SU-DHL-6 (cell line): ENCODE results near the gene IFI6.
A peak's percentile ranks its signal among the peaks of the same experiment; 100 is the strongest.

Experiments used
- H2AFZ ChIP-seq: fragments of 200-600 bp; sonication (generic); 2 replicates; pipeline ENCODE4 v1.6.1; 2014; ENCODE audit warnings: low read depth, mild to moderate bottlenecking, moderate library complexity, mixed read lengths, antibody characterized with exemption, low read length; ENCODE audit not compliant: severe bottlenecking
- H3F3A ChIP-seq: fragments of 200-600 bp; shearing (Covaris generic); 2 replicates; pipeline ENCODE4 v1.6.0; 2016; ENCODE audit warnings: antibody characterized with exemption, mild to moderate bottlenecking; ENCODE audit not compliant: insufficient read depth
- H3K27ac ChIP-seq: fragments of 200-600 bp; sonication (generic); 2 replicates; pipeline ENCODE4 v1.5.1; 2016; ENCODE audit warnings: low read depth, mild to moderate bottlenecking, low read length, moderate library complexity, mixed read lengths
- H3K27me3 ChIP-seq: fragments of 200-600 bp; sonication (generic), shearing (Covaris generic); 2 replicates; pipeline ENCODE4 v1.6.0; 2014; ENCODE audit warnings: mild to moderate bottlenecking, low read length
- H3K36me3 ChIP-seq: fragments of 200-600 bp; sonication (generic); 2 replicates; pipeline ENCODE4 v1.6.1; 2014; ENCODE audit warnings: mild to moderate bottlenecking, low read length, mixed read lengths
- H3K4me2 ChIP-seq: fragments of 300-600, 200-600 bp; shearing (Covaris generic), sonication (generic); 2 replicates; pipeline ENCODE4 v1.6.0; 2014; ENCODE audit warnings: low read length, low read depth, mild to moderate bottlenecking; ENCODE audit not compliant: poor library complexity, severe bottlenecking
- H3K4me3 ChIP-seq: fragments of 200-600 bp; sonication (generic); 2 replicates; pipeline ENCODE4 v1.5.1; 2014; ENCODE audit warnings: antibody characterized with exemption, low read length, mild to moderate bottlenecking, mixed read lengths; ENCODE audit not compliant: insufficient read depth, poor library complexity, severe bottlenecking
- H3K79me2 ChIP-seq: fragments of 200-600 bp; sonication (generic); 2 replicates; pipeline ENCODE4 v1.6.1; 2014; ENCODE audit warnings: mild to moderate bottlenecking, low read length, moderate library complexity; ENCODE audit not compliant: insufficient read depth
- H3K9ac ChIP-seq: fragments of 200-600 bp; sonication (generic); 2 replicates; pipeline ENCODE4 v1.7.0; 2014; ENCODE audit warnings: mild to moderate bottlenecking, low read length
- H3K9me2 ChIP-seq: fragments of 200-600 bp; sonication (generic); replicated peaks from 2 replicates; pipeline ENCODE4 v1.6.1; 2014; ENCODE audit warnings: low read length; ENCODE audit not compliant: insufficient read depth
- H3K9me3 ChIP-seq: fragments of 200-600 bp; sonication (generic); 2 replicates; pipeline ENCODE4 v1.6.1; 2014; ENCODE audit warnings: low read length, mixed read lengths; ENCODE audit not compliant: insufficient read depth
- H4K20me1 ChIP-seq: fragments of 200-600 bp; sonication (generic); 2 replicates; pipeline ENCODE4 v1.6.1; 2014; ENCODE audit warnings: low read depth, mild to moderate bottlenecking, antibody characterized with exemption, low read length, moderate library complexity, mixed read lengths
- EZH2phosphoT487 ChIP-seq: fragments of 200-600 bp; sonication (generic), shearing (Covaris generic); conservative IDR thresholded peaks from 2 replicates; pipeline ENCODE4 v1.6.1; 2018; ENCODE audit warnings: mild to moderate bottlenecking, antibody characterized with exemption, low read length, moderate library complexity, mixed read lengths
- TF ChIP-seq, protein P1 (sequence below): fragments of 200-600 bp; sonication (generic); IDR thresholded peaks from one replicate; pipeline ENCODE4 v1.5.1; 2017; ENCODE audit warnings: antibody characterized with exemption, mild to moderate bottlenecking, low read length, moderate library complexity; ENCODE audit not compliant: insufficient read depth, poor library complexity, severe bottlenecking

Gene IFI6

DNA sequence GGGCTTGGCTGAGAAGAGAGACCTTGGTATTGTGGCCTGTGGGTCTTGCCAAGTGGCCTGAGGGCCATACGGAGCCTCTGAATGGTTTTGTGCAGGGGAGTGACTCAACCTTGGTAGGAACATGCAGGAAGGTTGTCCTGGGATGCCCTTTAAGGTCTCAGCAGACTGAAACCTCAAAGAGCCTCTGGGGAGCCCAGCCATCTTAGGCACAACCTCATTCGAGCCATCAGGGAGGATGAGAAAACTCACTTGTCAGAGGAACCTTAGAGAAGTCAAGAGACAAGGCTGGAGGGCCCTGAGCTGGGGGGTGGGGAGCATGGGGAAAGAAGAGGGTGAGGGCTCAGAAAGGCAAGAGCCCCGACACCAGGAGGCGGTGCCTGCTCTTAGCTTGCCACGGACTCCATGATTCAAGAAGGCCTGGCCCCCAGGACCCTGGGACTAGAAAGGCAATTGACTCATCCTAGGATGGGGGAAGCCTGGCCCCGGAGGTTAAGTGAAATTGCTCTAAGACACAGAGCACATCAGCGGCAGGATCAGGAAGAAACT, 13.0 kb downstream of the IFI6 start:
- Histone ChIP-seq H3K36me3 (no peaks in the 10 kb centered on the region), H3K4me3 (peak overlapping the region; percentile 33), H3K79me2 (no peaks in the 10 kb centered on the region), H3K27ac (peak overlapping the region; percentile 77), H3K27me3 (no peaks in the 10 kb centered on the region), H3K4me2 (peak overlapping the region; percentile 55), H3K9me3 (no peaks in the 10 kb centered on the region), H3F3A (peaks cover 12% of the 10 kb centered on the region), H3K9ac (peak overlapping the region; percentile 45), H3K9me2 (no peaks in the 10 kb centered on the region), H4K20me1 (no peaks in the 10 kb centered on the region), H2AFZ (peak overlapping the region; percentile 39)
- TF ChIP-seq, protein P1, sequence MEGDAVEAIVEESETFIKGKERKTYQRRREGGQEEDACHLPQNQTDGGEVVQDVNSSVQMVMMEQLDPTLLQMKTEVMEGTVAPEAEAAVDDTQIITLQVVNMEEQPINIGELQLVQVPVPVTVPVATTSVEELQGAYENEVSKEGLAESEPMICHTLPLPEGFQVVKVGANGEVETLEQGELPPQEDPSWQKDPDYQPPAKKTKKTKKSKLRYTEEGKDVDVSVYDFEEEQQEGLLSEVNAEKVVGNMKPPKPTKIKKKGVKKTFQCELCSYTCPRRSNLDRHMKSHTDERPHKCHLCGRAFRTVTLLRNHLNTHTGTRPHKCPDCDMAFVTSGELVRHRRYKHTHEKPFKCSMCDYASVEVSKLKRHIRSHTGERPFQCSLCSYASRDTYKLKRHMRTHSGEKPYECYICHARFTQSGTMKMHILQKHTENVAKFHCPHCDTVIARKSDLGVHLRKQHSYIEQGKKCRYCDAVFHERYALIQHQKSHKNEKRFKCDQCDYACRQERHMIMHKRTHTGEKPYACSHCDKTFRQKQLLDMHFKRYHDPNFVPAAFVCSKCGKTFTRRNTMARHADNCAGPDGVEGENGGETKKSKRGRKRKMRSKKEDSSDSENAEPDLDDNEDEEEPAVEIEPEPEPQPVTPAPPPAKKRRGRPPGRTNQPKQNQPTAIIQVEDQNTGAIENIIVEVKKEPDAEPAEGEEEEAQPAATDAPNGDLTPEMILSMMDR = no peak
- TF ChIP-seq EZH2phosphoT487 = no peak

DNA sequence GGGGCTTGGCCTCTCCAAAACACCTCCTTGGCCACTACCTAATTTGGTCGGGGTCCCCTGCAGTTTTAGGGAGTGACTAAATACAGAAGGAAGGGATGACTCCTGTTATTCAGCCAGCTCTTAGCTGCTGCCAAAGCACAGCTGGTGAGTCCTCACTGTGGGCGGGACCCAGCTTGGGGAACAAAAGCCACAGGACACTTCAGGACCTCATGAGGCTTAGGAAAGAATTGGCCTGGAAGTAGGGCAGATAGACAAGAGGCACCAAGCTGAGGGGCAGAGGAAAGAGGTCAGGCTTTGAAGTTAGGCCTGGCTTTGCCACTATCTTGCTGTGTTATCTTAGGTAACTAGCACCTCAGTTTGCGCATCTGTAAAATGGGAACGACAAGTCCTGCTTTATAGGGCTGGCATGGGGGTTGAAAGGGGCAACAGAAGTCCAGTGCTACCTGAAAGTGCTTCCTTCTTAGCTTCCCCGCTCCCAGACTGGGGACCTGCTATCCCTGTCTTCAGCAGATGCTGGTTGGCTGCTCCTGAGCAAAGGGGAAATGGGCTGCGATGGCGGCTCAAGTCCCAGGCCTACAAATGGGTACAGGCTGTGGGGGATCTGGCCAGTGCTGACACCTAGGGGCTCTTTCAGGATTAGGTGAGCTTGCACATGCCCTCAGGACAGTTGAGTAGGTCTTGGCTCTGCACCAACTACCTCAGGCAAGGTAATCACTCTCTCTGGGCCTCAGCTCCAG, 15.7 kb downstream of the IFI6 start:
- no peak for TF ChIP-seq EZH2phosphoT487
- TF ChIP-seq, protein P1 = no peak
- Histone ChIP-seq H3K9me2 (no peaks in the 10 kb centered on the region), H3K9me3 (no peaks in the 10 kb centered on the region), H3K4me3 (no peak overlapping the region), H3K79me2 (no peaks in the 10 kb centered on the region), H3K4me2 (no peak overlapping the region), H4K20me1 (no peaks in the 10 kb centered on the region), H3K27me3 (no peaks in the 10 kb centered on the region), H3F3A (peaks cover 12% of the 10 kb centered on the region), H3K36me3 (no peaks in the 10 kb centered on the region), H2AFZ (no peak overlapping the region), H3K27ac (no peak overlapping the region), H3K9ac (no peak overlapping the region)

DNA sequence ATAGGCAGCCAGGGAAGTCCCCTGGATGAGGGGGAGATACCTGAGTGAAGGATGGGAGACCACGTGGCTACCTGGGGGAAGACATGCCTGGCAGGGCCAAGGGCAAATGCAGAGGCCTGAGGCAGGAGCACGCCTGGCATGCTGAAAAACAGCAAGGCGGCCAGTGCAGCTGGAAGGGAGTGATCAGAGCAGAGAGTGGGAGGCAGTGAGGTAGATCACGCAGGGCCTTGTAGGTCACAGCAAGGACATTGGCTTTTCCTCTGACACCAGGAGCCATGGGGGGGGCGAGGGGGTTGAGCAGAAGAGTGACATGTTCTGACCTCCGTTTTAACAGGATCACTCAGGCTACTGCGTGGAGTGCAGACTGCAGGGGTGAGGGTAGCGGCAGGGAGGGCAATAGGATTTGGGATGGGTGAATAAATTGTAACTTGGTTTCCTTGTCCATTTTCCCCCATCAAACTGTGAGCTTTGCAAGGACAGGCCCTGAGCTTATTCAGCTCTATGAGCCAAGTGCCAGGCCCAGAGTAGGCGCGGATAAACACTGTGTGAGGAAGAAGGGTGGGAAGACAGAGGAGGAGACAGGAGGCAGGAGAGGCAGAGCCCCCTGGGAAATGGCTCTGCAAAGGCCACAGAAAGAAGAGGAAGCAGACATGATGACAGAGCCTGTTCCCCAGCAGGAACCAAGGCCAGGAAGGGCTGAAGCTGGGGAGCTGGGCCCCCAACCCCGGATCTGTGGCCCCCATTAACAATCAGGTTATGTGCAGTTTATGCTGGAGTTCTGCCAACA, 16.6 kb downstream of the IFI6 start:
- Histone ChIP-seq H3K4me2 (no peak overlapping the region), H3K9me2 (no peaks in the 10 kb centered on the region), H4K20me1 (no peaks in the 10 kb centered on the region), H3K27me3 (no peaks in the 10 kb centered on the region), H2AFZ (no peak overlapping the region), H3K4me3 (no peak overlapping the region), H3K9me3 (no peaks in the 10 kb centered on the region), H3F3A (peaks cover 12% of the 10 kb centered on the region), H3K9ac (no peak overlapping the region), H3K27ac (no peak overlapping the region), H3K79me2 (no peaks in the 10 kb centered on the region), H3K36me3 (no peaks in the 10 kb centered on the region)
- TF ChIP-seq, protein P1 = no peak
- no peak for TF ChIP-seq EZH2phosphoT487
